H1 (cell line): Measurements from ENCODE around the gene TWSG1. TPM values are rescaled to one million over a fixed set of nuclear protein-coding genes. Genes with fewer than 3 reads are reported as not detected.

Source experiments
- CTCF ChIA-PET: fragments of 300-600 bp; sonication (Branson Sonifier 250); formaldehyde crosslinking; loops from one replicate; lab custom pipeline; 2021; ENCODE audit not compliant: partially characterized antibody; lab: Charles Lee
- POLR2A ChIA-PET: fragments of 300-600 bp; sonication (Branson Sonifier 250); formaldehyde crosslinking; loops from one replicate; lab custom pipeline; 2021; ENCODE audit warnings: inconsistent platforms; ENCODE audit not compliant: partially characterized antibody; lab: Charles Lee
- DNase-seq, 2 experiments: peaks; one replicate each; pipeline versions ENCODE4 v3.0.0 to v3.0.0-alpha.2; 2010 to 2022; ENCODE audit warnings: low spot score in 2 of 2, low read depth in 1 of 2, mixed read lengths in 1 of 2
- FAIRE-seq: peaks from 2 replicates; lab custom pipeline; 2011; peaks lifted over from hg19 to GRCh38; lab: Jason Lieb, UNC
- H2AFZ ChIP-seq: 2 replicates; pipeline ENCODE4 v1.8.1; 2012; ENCODE audit warnings: low read length, inconsistent platforms
- H2AK5ac ChIP-seq: 2 replicates; pipeline ENCODE4 v1.6.1; 2013; ENCODE audit warnings: low read depth, low read length
- H2BK120ac ChIP-seq: replicated peaks from 2 replicates; pipeline ENCODE3; 2013; ENCODE audit warnings: low read depth, low read length, inconsistent platforms
- H2BK12ac ChIP-seq: 2 replicates; pipeline ENCODE4 v1.6.1; 2013; ENCODE audit warnings: low read depth, low read length
- H2BK15ac ChIP-seq: 2 replicates; pipeline ENCODE4 v1.6.1; 2013; ENCODE audit warnings: low read length
- H2BK20ac ChIP-seq: 2 replicates; pipeline ENCODE4 v1.6.1; 2013; ENCODE audit warnings: low read length
- H2BK5ac ChIP-seq: 2 replicates; pipeline ENCODE4 v1.6.1; 2013; ENCODE audit warnings: low read depth, low read length
- H3K14ac ChIP-seq: 2 replicates; pipeline ENCODE4 v1.6.1; 2013; ENCODE audit warnings: inconsistent platforms; ENCODE audit not compliant: insufficient read length
- H3K18ac ChIP-seq: 2 replicates; pipeline ENCODE4 v1.6.1; 2013; ENCODE audit warnings: low read length; ENCODE audit errors: extremely low read depth
- H3K23ac ChIP-seq: 2 replicates; pipeline ENCODE4 v1.6.1; 2013; ENCODE audit warnings: inconsistent platforms; ENCODE audit not compliant: insufficient read length
- H3K23me2 ChIP-seq: 2 replicates; pipeline ENCODE4 v1.6.1; 2013; ENCODE audit warnings: low read depth, low read length
- H3K27ac ChIP-seq: 2 replicates; pipeline ENCODE4 v1.6.1; 2011; ENCODE audit warnings: low read depth, low read length, inconsistent platforms
- H3K27me3 ChIP-seq, 4 experiments: replicated peaks in 1 of 4; 1 replicate in 1 of 4; 2 replicates in 3 of 4; pipeline versions ENCODE4 v1.6.1 to v1.8.1; 2011 to 2013; ENCODE audit warnings: low read length in 3 of 4, mild to moderate bottlenecking in 3 of 4, inconsistent platforms in 2 of 4, mixed read lengths in 2 of 4, moderate library complexity in 1 of 4; ENCODE audit not compliant: control insufficient read depth in 3 of 4, insufficient read depth in 3 of 4; ENCODE audit errors: extremely low read depth in 1 of 4
- H3K36me3 ChIP-seq, 4 experiments: 2 replicates each; pipeline versions ENCODE4 v1.6.1 to v1.8.1; 2011 to 2013; ENCODE audit warnings: mild to moderate bottlenecking in 4 of 4, low read length in 3 of 4, moderate library complexity in 2 of 4, control low read depth in 1 of 4, inconsistent platforms in 1 of 4; ENCODE audit not compliant: insufficient read depth in 4 of 4, control insufficient read depth in 2 of 4
- H3K4ac ChIP-seq: replicated peaks from 2 replicates; pipeline ENCODE3; 2013; ENCODE audit warnings: low read length, low read depth, mixed read lengths, inconsistent platforms; ENCODE audit not compliant: insufficient read length
- H3K4me1 ChIP-seq, 4 experiments: replicated peaks in 1 of 4; 1 replicate in 1 of 4; 2 replicates in 3 of 4; pipeline versions ENCODE4 v1.6.1 to v1.8.1; 2011 to 2013; ENCODE audit warnings: low read length in 3 of 4, inconsistent platforms in 2 of 4, mixed read lengths in 1 of 4; ENCODE audit not compliant: insufficient read depth in 4 of 4, control insufficient read depth in 3 of 4
- H3K4me2 ChIP-seq, 2 experiments: 2 replicates each; pipeline versions ENCODE4 v1.6.1 to v1.8.1; 2011 to 2013; ENCODE audit warnings: low read depth in 2 of 2, low read length in 2 of 2, control low read depth in 1 of 2, inconsistent platforms in 1 of 2, mild to moderate bottlenecking in 1 of 2; ENCODE audit not compliant: insufficient read depth in 1 of 2
- H3K4me3 ChIP-seq, 4 experiments: fragments of 200-600, 300-600 bp in 1 of 4; sonication (generic), shearing (Covaris generic), sonication (Bioruptor Twin) in 1 of 4; 2 replicates each; pipeline versions ENCODE4 v1.5.1 to v1.8.1; 2011 to 2016; ENCODE audit warnings: low read length in 4 of 4, low read depth in 3 of 4, control low read depth in 2 of 4, inconsistent platforms in 2 of 4, mild to moderate bottlenecking in 2 of 4, mixed read lengths in 1 of 4, moderate library complexity in 1 of 4; ENCODE audit not compliant: insufficient read depth in 2 of 4; ENCODE audit errors: extremely low read depth in 1 of 4
- H3K56ac ChIP-seq: replicated peaks from 2 replicates; pipeline ENCODE3; 2013; ENCODE audit warnings: low read depth, mild to moderate bottlenecking, mixed read lengths, low read length, inconsistent platforms; ENCODE audit not compliant: insufficient read length
- H3K79me1 ChIP-seq: 2 replicates; pipeline ENCODE4 v1.6.1; 2013; ENCODE audit warnings: low read depth, low read length, control low read depth
- H3K79me2 ChIP-seq, 2 experiments: 2 replicates each; pipeline versions ENCODE4 v1.6.1 to v1.8.1; 2012 to 2013; ENCODE audit warnings: low read length in 2 of 2, mild to moderate bottlenecking in 2 of 2, inconsistent platforms in 1 of 2; ENCODE audit not compliant: insufficient read depth in 2 of 2, control insufficient read depth in 1 of 2
- H3K9ac ChIP-seq, 4 experiments: replicated peaks in 1 of 4; 1 replicate in 1 of 4; 2 replicates in 3 of 4; pipeline versions ENCODE4 v1.6.1 to v1.8.1; 2011 to 2013; ENCODE audit warnings: low read depth in 3 of 4, low read length in 3 of 4, control low read depth in 2 of 4, mild to moderate bottlenecking in 2 of 4, moderate library complexity in 2 of 4, inconsistent platforms in 1 of 4; ENCODE audit errors: extremely low read depth in 1 of 4
- H3K9me3 ChIP-seq, 2 experiments: 2 replicates each; pipeline versions ENCODE4 v1.6.1 to v1.8.1; 2012 to 2013; ENCODE audit warnings: mild to moderate bottlenecking in 2 of 2, moderate library complexity in 2 of 2, control low read depth in 1 of 2, inconsistent platforms in 1 of 2, low read depth in 1 of 2, low read length in 1 of 2, mixed read lengths in 1 of 2; ENCODE audit not compliant: insufficient read depth in 2 of 2
- H4K20me1 ChIP-seq, 2 experiments: replicated peaks in 1 of 2; 2 replicates each; pipeline versions ENCODE3 to v1.8.1; 2011 to 2013; ENCODE audit warnings: inconsistent platforms in 2 of 2, low read length in 2 of 2, mild to moderate bottlenecking in 1 of 2; ENCODE audit not compliant: insufficient read depth in 2 of 2, control insufficient read depth in 1 of 2
- H4K5ac ChIP-seq: 2 replicates; pipeline ENCODE4 v1.6.1; 2013; ENCODE audit warnings: low read length, low read depth, mixed read lengths, inconsistent platforms; ENCODE audit not compliant: insufficient read length
- H4K8ac ChIP-seq: 2 replicates; pipeline ENCODE4 v1.8.0; 2013; ENCODE audit warnings: mild to moderate bottlenecking, moderate library complexity, low read length, inconsistent platforms; ENCODE audit not compliant: insufficient read depth; ENCODE audit errors: extremely low read depth
- H4K91ac ChIP-seq: replicated peaks from 2 replicates; pipeline ENCODE3; 2013; ENCODE audit warnings: low read length, mixed read lengths, inconsistent platforms; ENCODE audit not compliant: insufficient read length
- EGR1 ChIP-seq: IDR thresholded peaks from 2 replicates; pipeline ENCODE4 v1.6.1; 2011; ENCODE audit warnings: low read depth, low read length, borderline replicate concordance
- GABPA ChIP-seq: IDR thresholded peaks from 2 replicates; pipeline ENCODE4 v1.6.1; 2011; ENCODE audit warnings: mild to moderate bottlenecking, low read length, moderate library complexity, borderline replicate concordance; ENCODE audit not compliant: insufficient read depth
- GTF2F1 ChIP-seq: IDR thresholded peaks from 2 replicates; pipeline ENCODE4 v1.6.1; 2012; ENCODE audit warnings: low read depth, low read length, improper control_type of control experiment, borderline replicate concordance
- MAFK ChIP-seq: IDR thresholded peaks from 2 replicates; pipeline ENCODE4 v1.6.1; 2012; ENCODE audit warnings: low read depth, mild to moderate bottlenecking, improper control_type of control experiment, low read length
- TBP ChIP-seq: IDR thresholded peaks from 2 replicates; pipeline ENCODE4 v1.6.1; 2011; ENCODE audit warnings: low read depth, low read length, improper control_type of control experiment
- WGBS, 2 experiments: shearing (Covaris generic) in 1 of 2; methylation state at CpG; one replicate each; pipeline versions ENCODE4 v1.1.6 to v1.1.7; 2013 to 2015; ENCODE audit warnings: low lambda C conversion rate in 2 of 2, mixed read lengths in 2 of 2, inconsistent platforms in 1 of 2, low coverage in 1 of 2, missing lambda C conversion rate in 1 of 2; ENCODE audit not compliant: insufficient replicate concordance in 2 of 2, insufficient coverage in 1 of 2, insufficient read length in 1 of 2; ENCODE audit errors: extremely low coverage in 1 of 2, missing lambda C conversion rate in 1 of 2; 5-methylcytosine and 5-hydroxymethylcytosine counted together
- polyA plus RNA-seq, 7 experiments: library from polyadenylated mRNA; depleted of rRNA in 3 of 7; stranded (reverse) in 5 of 7; unstranded in 2 of 7; fragments of >200 nt in 5 of 7; fragments of 200-250 nt in 2 of 7; gene quantifications; 1 replicate in 5 of 7; 2 replicates in 1 of 7; 4 replicates in 1 of 7; pipeline versions ENCODE4 v1.2.1 to v1.2.3, GENCODE V29; 2011 to 2013; ENCODE audit warnings: missing spikeins in 2 of 7, mixed read lengths in 2 of 7
- total RNA-seq: library from RNA; stranded (reverse); fragmentation: NEBNext Ultra II Directional; extraction: Animal tissue kit (Norgen Biotek cat#: 25700); gene quantifications from 2 replicates; pipeline ENCODE4 v1.2.1, GENCODE V29; 2021

The TWSG1 gene
- total and polyA plus RNA-seq, 2 of the 8 experiments (the other 6 are each of a cell fraction or from before 2014, with no cell fraction given) = 11.8 to 19.8 TPM

DNA sequence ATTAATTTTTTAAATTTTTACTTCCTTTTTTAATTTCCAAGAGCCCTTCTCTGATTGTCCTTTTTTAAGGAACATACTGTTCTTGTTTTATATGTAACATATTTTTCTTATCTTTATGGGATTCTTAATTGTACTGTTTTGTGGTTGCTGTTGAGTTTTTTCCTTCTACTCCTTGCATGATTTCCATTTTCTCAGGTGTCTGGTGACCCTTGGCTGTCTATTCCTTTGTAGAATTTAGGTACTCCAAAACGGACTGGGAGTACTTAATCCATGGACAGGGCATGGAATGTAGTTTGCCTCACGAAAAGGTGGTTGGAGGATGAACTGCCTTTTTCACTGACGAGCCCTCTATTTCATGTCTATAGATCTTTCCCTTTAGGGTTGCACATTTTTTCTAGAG, 26.6 kb downstream of the TWSG1 start:
- Histone ChIP-seq H3K79me2 (no peaks in the 10 kb centered on the region), H2BK120ac (no peak overlapping the region), H2BK5ac (no peak overlapping the region), H4K5ac (no peak overlapping the region), H3K56ac (no peak overlapping the region), H3K4me2 (no peak overlapping the region), H4K91ac (no peak overlapping the region), H2AFZ (no peak overlapping the region), H2BK12ac (no peak overlapping the region), H2BK15ac (no peak overlapping the region), H4K8ac (no peak overlapping the region), H3K9ac (no peak overlapping the region), H3K4ac (no peak overlapping the region), H3K23ac (no peak overlapping the region), H3K14ac (no peak overlapping the region), H3K36me3 (no peaks in the 10 kb centered on the region), H3K18ac (no peak overlapping the region), H3K4me3 (no peak overlapping the region), H3K27me3 (no peaks in the 10 kb centered on the region), H3K9me3 (no peaks in the 10 kb centered on the region), H2BK20ac (no peak overlapping the region), H4K20me1 (no peaks in the 10 kb centered on the region), H3K79me1 (no peaks in the 10 kb centered on the region), H3K4me1 (peaks cover 0 to 5% (median 1%) of the 10 kb centered on the region in 4 experiments; a peak in 2 of 7 replicates), H3K27ac (no peak overlapping the region), H2AK5ac (no peak overlapping the region), H3K23me2 (no peaks in the 10 kb centered on the region)
- TF ChIP-seq EGR1 (no peak), TBP (no peak), GTF2F1 (no peak), MAFK (no peak), GABPA (no peak)
- DNase-seq (no peak), FAIRE-seq (no peak)
- CTCF ChIA-PET = no interaction called here
- 84% methylated on average over 3 of the region's 3 CpGs; no CpG with 5 or more reads in 1 of the 2 experiments for WGBS, 2 experiments
- POLR2A ChIA-PET = no interaction called here
